ENCODE measurements around the gene SPHK1. TPM values are rescaled to one million over a fixed set of nuclear protein-coding genes. Genes with fewer than 3 reads are reported as not detected.

The SPHK1 gene
- total RNA-seq, 2 donors from 2014 or later: 6.4 to 16.8 TPM

DNA sequence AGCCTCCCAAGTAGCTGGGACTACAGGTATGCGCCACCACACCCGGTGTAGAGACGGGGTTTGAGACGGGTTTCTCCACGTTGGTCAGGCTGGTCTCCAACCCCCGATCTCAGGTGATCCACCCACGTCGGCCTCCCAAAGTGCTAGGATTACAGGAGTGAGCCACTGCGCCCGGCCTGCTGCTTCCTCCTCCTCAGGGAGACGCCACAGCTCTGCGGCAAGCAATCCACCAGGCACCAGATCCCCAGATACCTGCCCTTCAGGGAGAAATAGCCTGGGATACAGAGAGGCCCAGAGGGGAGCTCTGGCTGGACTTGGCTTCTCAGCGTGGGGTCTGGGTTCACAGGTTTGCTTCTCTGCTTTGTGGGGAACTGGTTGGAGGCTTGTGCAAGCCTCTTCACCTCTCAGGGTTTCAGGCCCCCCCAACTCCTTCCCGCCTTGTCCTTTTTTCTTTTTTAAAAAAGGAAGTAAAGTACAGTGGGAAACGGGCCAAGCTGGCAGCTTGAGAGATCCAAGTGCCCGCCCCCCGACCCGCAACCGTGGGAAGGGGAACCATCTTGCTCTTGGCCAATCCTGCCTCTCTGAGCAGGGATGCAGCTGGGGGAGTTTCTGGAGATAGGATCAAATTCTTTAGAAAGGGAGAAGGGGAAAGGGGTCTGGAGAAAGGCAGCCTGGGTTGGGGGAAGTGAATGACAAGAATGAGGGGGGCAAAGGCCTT is 2.6 kb upstream of the SPHK1 start:
- no peak for DNase-seq (ENCODE audit: low spot score)
- H3K27ac ChIP-seq: peak overlapping the region; percentile 87 to 94
- H3K9me3 ChIP-seq: no peaks in the 10 kb centered on the region
- H3K27me3 ChIP-seq: no peaks in the 10 kb centered on the region
- H3K4me3 ChIP-seq: no peak overlapping the region
- peaks cover 0 to 38% of the 10 kb centered on the region in 2 donors for H3K4me1 ChIP-seq
- H3K36me3 ChIP-seq: no peaks in the 10 kb centered on the region
- TF ChIP-seq, protein P1, sequence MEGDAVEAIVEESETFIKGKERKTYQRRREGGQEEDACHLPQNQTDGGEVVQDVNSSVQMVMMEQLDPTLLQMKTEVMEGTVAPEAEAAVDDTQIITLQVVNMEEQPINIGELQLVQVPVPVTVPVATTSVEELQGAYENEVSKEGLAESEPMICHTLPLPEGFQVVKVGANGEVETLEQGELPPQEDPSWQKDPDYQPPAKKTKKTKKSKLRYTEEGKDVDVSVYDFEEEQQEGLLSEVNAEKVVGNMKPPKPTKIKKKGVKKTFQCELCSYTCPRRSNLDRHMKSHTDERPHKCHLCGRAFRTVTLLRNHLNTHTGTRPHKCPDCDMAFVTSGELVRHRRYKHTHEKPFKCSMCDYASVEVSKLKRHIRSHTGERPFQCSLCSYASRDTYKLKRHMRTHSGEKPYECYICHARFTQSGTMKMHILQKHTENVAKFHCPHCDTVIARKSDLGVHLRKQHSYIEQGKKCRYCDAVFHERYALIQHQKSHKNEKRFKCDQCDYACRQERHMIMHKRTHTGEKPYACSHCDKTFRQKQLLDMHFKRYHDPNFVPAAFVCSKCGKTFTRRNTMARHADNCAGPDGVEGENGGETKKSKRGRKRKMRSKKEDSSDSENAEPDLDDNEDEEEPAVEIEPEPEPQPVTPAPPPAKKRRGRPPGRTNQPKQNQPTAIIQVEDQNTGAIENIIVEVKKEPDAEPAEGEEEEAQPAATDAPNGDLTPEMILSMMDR (IDR thresholded peaks at IDR 0.05): no peak

DNA sequence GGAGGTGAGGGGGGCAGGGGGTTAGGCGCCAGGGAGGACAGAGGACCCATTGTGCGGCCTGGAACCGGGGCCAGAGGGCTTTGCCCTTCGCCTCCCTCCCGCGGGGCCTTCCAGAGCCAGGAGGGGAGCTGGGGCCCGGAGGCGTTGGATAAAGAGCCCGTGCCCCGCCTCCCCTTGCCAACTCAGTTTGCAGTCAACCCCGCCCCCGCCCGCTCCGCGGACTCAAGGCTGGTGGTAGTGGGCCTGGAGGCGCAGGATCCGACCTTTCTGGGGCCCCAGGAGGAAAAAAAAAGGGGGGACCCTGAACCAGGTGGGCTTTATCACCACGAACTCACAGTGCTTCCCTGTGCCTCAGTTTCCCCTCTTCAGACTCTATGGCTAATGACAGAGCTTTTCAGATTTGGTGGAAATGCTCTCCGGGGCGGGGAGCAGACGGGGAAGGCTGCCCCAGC is 2.0 kb upstream of the SPHK1 start:
- Histone ChIP-seq H3K27ac (peak overlapping the region; percentile 87 to 94), H3K36me3 (no peaks in the 10 kb centered on the region), H3K4me3 (peak overlapping the region; percentile 58 to 68), H3K9me3 (no peaks in the 10 kb centered on the region), H3K4me1 (peaks cover 0 to 37% of the 10 kb centered on the region in 2 donors), H3K27me3 (no peaks in the 10 kb centered on the region)
- TF ChIP-seq, protein P1 (IDR thresholded peaks at IDR 0.05): no peak
- no peak for DNase-seq (ENCODE audit: low spot score)

DNA sequence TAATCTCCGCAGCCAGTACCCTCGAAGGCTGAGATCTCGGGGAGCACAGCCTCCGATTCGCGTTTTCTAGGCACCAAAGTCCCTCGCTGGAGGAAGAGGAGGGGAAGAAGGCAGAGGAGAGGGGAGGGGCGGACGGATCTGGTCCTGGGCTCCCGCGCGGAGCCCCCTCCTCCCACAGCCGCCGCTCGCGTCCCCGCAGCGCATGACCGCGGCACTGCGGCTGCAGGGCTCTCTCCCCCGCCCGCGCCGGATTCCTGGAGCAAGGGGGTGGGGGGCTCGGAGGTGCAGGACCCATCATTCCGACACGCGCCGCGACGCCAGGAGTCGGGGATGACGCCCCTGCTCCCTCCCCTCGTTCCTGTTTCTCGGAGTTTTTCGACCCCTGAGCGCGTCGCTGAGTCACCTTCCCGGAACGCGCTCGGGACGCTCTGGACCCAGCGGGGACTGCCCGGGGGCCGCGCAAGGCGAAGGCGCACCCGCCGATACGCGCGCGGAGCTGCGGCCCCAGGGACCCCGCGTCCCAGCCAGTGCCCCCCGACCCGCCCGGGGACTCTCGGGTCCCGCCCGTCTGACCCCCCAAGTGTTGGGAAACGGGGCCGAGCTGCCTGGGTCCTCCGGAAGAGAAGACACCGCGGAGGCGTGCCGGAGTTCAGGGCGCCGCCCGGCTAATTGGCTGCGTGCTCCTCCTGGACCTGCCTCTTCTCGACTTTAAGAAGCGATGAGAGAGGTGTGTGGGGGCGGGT is 1.4 kb upstream of the SPHK1 start:
- Histone ChIP-seq H3K27ac (peak overlapping the region; percentile 87 to 94), H3K4me3 (peak overlapping the region; percentile 58 to 68), H3K9me3 (no peaks in the 10 kb centered on the region), H3K36me3 (no peaks in the 10 kb centered on the region), H3K4me1 (peaks cover 0 to 37% of the 10 kb centered on the region in 2 donors), H3K27me3 (no peaks in the 10 kb centered on the region)
- TF ChIP-seq, protein P1 (IDR thresholded peaks at IDR 0.05): no peak
- no peak for DNase-seq (ENCODE audit: low spot score)

DNA sequence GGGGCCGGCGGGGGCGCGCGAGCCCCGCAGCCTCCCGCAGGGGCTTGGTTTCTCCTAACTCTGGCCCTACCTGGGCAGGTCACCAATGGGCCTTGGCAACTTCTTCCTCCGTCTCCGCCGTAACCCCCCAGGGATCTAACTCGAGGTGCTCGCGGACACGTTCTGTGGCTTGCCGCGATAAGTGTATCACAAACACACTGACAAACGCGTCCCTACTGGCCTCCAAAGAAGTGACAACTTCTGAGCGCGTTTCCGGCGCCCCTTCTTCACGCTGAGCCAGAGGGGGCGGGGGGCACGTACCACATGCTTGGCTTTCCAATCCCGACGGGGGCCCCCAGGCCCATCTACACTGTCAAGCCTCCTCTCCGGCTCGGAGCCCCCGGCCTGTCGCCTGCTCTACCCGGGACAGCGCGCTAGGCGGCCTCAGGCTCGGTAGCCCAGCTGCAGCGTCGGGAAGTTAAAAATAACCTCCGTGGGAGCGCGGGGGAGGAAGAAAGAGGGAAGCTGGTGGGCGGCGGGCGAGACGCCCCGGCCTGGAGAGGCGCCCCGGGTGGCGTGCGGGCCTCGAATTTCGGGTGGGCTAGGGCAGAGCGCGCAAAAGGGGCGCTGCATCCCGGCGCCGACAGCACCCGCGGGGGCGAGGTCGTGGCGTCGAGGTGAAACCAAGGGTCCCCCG is 725 bp upstream of the SPHK1 start:
- no peak for DNase-seq (ENCODE audit: low spot score)
- TF ChIP-seq, protein P1 (IDR thresholded peaks at IDR 0.05): peak in 1 of 2 donors; percentile 45
- Histone ChIP-seq H3K9me3 (no peaks in the 10 kb centered on the region), H3K27me3 (no peaks in the 10 kb centered on the region), H3K4me3 (peak overlapping the region; percentile 58 to 68), H3K4me1 (peaks cover 0 to 37% of the 10 kb centered on the region in 2 donors), H3K36me3 (no peaks in the 10 kb centered on the region), H3K27ac (peak overlapping the region; percentile 87 to 94)

DNA sequence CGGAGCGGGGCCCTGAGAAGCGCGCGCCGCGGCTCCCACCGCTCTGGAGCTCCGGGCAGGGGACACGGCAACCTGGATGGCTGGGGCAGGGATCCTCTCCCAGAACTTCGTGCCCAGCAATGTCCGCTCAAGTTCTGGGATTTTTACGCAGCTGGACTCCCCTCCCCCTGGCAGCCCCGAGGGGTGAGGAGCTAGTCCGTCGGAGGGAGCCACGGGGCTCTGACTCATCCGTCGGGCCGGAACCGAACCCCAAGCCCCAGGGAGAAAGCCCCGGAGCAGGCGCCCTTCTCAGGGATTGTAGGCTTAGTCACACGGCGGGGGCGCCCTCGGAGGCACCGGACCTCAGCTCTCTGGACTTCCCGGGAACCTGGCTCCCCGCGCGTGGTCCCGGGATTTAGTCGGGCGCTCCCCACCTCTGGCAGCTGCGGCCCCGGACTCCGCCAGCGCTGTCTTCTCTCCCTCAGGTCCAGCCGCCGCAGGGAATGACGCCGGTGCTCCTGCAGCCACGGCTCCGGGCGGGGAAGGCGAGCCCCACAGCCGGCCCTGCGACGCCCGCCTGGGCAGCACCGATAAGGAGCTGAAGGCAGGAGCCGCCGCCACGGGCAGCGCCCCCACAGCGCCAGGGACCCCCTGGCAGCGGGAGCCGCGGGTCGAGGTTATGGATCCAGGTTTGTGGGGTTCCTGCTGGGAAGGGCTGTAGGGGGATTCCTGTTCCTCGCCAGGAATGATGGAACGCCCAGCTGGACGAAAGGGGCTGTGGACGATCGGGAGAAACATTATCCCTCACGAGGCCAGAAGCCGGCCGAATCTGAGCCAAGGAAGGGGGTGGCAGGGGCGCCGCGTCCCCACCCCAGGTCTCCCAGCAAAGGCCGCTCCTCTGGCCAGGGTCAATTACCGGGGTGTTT is 830 bp downstream of the SPHK1 start:
- TF ChIP-seq, protein P1 (IDR thresholded peaks at IDR 0.05): no peak
- Histone ChIP-seq H3K4me1 (peaks cover 0 to 37% of the 10 kb centered on the region in 2 donors), H3K36me3 (no peaks in the 10 kb centered on the region), H3K27me3 (no peaks in the 10 kb centered on the region), H3K27ac (peak overlapping the region; percentile 87 to 94), H3K4me3 (peak overlapping the region; percentile 58 to 68), H3K9me3 (no peaks in the 10 kb centered on the region)
- peak; percentile 85 for DNase-seq (ENCODE audit: low spot score)

Measured in right atrium auricular region (tissue), 2 donors.